ENCODE measurements around the gene TAF11L4.

- TF ChIP-seq POLR2A (IDR thresholded peaks at IDR 0.05; ENCODE audit: low read depth, low read length) (no peak), POLR2AphosphoS5 (IDR thresholded peaks at IDR 0.05; ENCODE audit: low read depth, low read length) (no peak), TAF1 (IDR thresholded peaks at IDR 0.05; ENCODE audit: borderline replicate concordance, low read depth, low read length) (no peak)
These were observed 43.9 kb upstream of the TAF11L4 start for GRCh38 chr5:17477573-17478265.

All from GM12892 (cell line).